Gastrocnemius medialis (tissue), 4 donors: Measurements from ENCODE around the gene SLC24A3. TPM values are rescaled to one million over a fixed set of nuclear protein-coding genes. Genes with fewer than 3 reads are reported as not detected.

ENCODE experiments used
- ATAC-seq, 2 donors: fragments of 150-250 bp; one replicate each; pipeline ENCODE4 v1.9.1; 2016
- DNase-seq, 2 donors: peaks; one replicate each; pipeline ENCODE4 v3.0.0-alpha.2; 2019
- H3K27ac ChIP-seq, 4 donors: fragments of 200-600 bp; sonication (generic); 1 replicate in 1 of 4; 2 replicates in 3 of 4; pipeline ENCODE4 v1.5.1; 2016 to 2018; ENCODE audit warnings: mild to moderate bottlenecking in 2 of 4, moderate library complexity in 1 of 4
- H3K27me3 ChIP-seq, 3 donors: fragments of 200-600 bp; sonication (generic) in 2 of 3; 1 replicate in 1 of 3; 2 replicates in 2 of 3; pipeline versions ENCODE4 v1.5.1 to v1.6.0; 2016 to 2019; ENCODE audit warnings: mild to moderate bottlenecking in 1 of 3, moderate library complexity in 1 of 3
- H3K36me3 ChIP-seq, 2 donors: fragments of 200-600 bp; sonication (generic) in 1 of 2; one replicate each; pipeline ENCODE4 v1.5.1; 2017 to 2018
- H3K4me1 ChIP-seq, 2 donors: fragments of 200-600 bp; sonication (generic) in 1 of 2; one replicate each; pipeline ENCODE4 v1.5.1; 2016 to 2017; ENCODE audit warnings: mild to moderate bottlenecking in 2 of 2
- H3K4me3 ChIP-seq, 4 donors: fragments of 200-600 bp; sonication (generic) in 3 of 4; 1 replicate in 1 of 4; 2 replicates in 3 of 4; pipeline ENCODE4 v1.5.1; 2016 to 2019; ENCODE audit warnings: mild to moderate bottlenecking in 2 of 4
- H3K9me3 ChIP-seq, 3 donors: fragments of 200-600 bp; sonication (generic) in 2 of 3; 1 replicate in 1 of 3; 2 replicates in 2 of 3; pipeline ENCODE4 v1.5.1; 2016 to 2019
- CTCF ChIP-seq, 5 experiments: fragments of 450-650 bp in 3 of 5; fragments of 200-600 bp in 2 of 5; sonication (generic) in 2 of 5; IDR thresholded peaks in 4 of 5; conservative IDR thresholded peaks in 1 of 5; 1 replicate in 4 of 5; 2 replicates in 1 of 5; pipeline ENCODE4 v1.5.1; 2016 to 2019; ENCODE audit warnings: antibody characterized with exemption in 5 of 5, mild to moderate bottlenecking in 3 of 5, moderate library complexity in 3 of 5
- POLR2A ChIP-seq, 2 donors: fragments of 450-650 bp; IDR thresholded peaks; one replicate each; pipeline ENCODE4 v1.6.1; 2017; ENCODE audit warnings: antibody characterized with exemption in 2 of 2, mild to moderate bottlenecking in 2 of 2, moderate library complexity in 2 of 2
- in situ Hi-C, 4 donors: fragments of 200-750 bp; cut with MboI; loops; one replicate each; pipeline versions ENCODE4 v1.15.0 to v1.8.0; 2017; ENCODE audit warnings: low sequenced_read_pairs in 4 of 4
- intact Hi-C: fragments of 100-400 bp; cut with DNase I; formaldehyde crosslinking; loops from one replicate; pipeline ENCODE4 v1.15.1; 2023; ENCODE audit warnings: low total_unique reads
- total RNA-seq, 4 donors: library from RNA; depleted of rRNA; stranded (reverse); fragments of >200 nt; gene quantifications; one replicate each; pipeline versions ENCODE4 v1.1.0 to v1.2.3, GENCODE V29; 2016

The SLC24A3 gene
- total RNA-seq, 4 donors from 2014 or later, result 3.3 to 7.8 (median 6.7) TPM

- in situ Hi-C loops, result no loop called here
- Histone ChIP-seq H3K4me3 (no peak overlapping the region), H3K27me3 (no peaks in the 10 kb centered on the region), H3K4me1 (peaks cover 16 to 22% of the 10 kb centered on the region in 2 donors), H3K27ac (no peak overlapping the region), H3K9me3 (no peaks in the 10 kb centered on the region), H3K36me3 (no peaks in the 10 kb centered on the region)
- DNase-seq (no peak), ATAC-seq (no peak)
- TF ChIP-seq POLR2A (IDR thresholded peaks at IDR 0.05), result no peak
- no peak for TF ChIP-seq CTCF (IDR thresholded peaks at IDR 0.05 in 4 of 5, conservative IDR thresholded peaks at IDR 0.05 in 1 of 5)
- intact Hi-C loops, result no loop called here
Observed at GRCh38 chr20:19335341-19335740, 122.9 kb downstream of the SLC24A3 start.

- H3K36me3 ChIP-seq, result no peaks in the 10 kb centered on the region
- TF ChIP-seq CTCF (IDR thresholded peaks at IDR 0.05 in 4 of 5, conservative IDR thresholded peaks at IDR 0.05 in 1 of 5) (no peak), POLR2A (IDR thresholded peaks at IDR 0.05) (no peak)
- H3K9me3 ChIP-seq, result no peaks in the 10 kb centered on the region
- intact Hi-C loops (no loop called here), in situ Hi-C loops (no loop called here)
- no peak for ATAC-seq
- no peak for DNase-seq
- no peaks in the 10 kb centered on the region for H3K27me3 ChIP-seq
- no peak overlapping the region for H3K4me3 ChIP-seq
- H3K27ac ChIP-seq, result no peak overlapping the region
- H3K4me1 ChIP-seq, result peaks cover 21 to 28% of the 10 kb centered on the region in 2 donors
Observed at GRCh38 chr20:19335916-19336315, 123.5 kb downstream of the SLC24A3 start.

- H3K27ac ChIP-seq, result no peak overlapping the region
- intact Hi-C loops (no loop called here), in situ Hi-C loops (no loop called here)
- H3K9me3 ChIP-seq, result no peaks in the 10 kb centered on the region
- DNase-seq (no peak), ATAC-seq (no peak)
- H3K4me1 ChIP-seq, result peaks cover 28 to 35% of the 10 kb centered on the region in 2 donors
- no peaks in the 10 kb centered on the region for H3K36me3 ChIP-seq
- H3K27me3 ChIP-seq, result no peaks in the 10 kb centered on the region
- no peak overlapping the region for H3K4me3 ChIP-seq
- no peak for TF ChIP-seq POLR2A (IDR thresholded peaks at IDR 0.05)
- TF ChIP-seq CTCF (IDR thresholded peaks at IDR 0.05 in 4 of 5, conservative IDR thresholded peaks at IDR 0.05 in 1 of 5), result no peak
Observed at GRCh38 chr20:19336631-19337030, 124.2 kb downstream of the SLC24A3 start.

- intact Hi-C loops, result no loop called here
- TF ChIP-seq POLR2A (IDR thresholded peaks at IDR 0.05) (no peak), CTCF (IDR thresholded peaks at IDR 0.05 in 4 of 5, conservative IDR thresholded peaks at IDR 0.05 in 1 of 5) (no peak)
- H3K36me3 ChIP-seq, result no peaks in the 10 kb centered on the region
Observed at GRCh38 chr20:19338380-19338779, 125.9 kb downstream of the SLC24A3 start.

GRCh38 chr20:19338960-19339359 is 126.5 kb downstream of the SLC24A3 start:
- DNase-seq (no peak), ATAC-seq (no peak)
- no peaks in the 10 kb centered on the region for H3K9me3 ChIP-seq
- in situ Hi-C loops, result no loop called here
- peaks cover 35 to 42% of the 10 kb centered on the region in 2 donors for H3K4me1 ChIP-seq
- TF ChIP-seq POLR2A (IDR thresholded peaks at IDR 0.05), result no peak
- TF ChIP-seq CTCF (IDR thresholded peaks at IDR 0.05 in 4 of 5, conservative IDR thresholded peaks at IDR 0.05 in 1 of 5), result no peak
- intact Hi-C loops, result no loop called here
- H3K4me3 ChIP-seq, result no peak overlapping the region
- no peaks in the 10 kb centered on the region for H3K27me3 ChIP-seq
- no peaks in the 10 kb centered on the region for H3K36me3 ChIP-seq
- no peak overlapping the region for H3K27ac ChIP-seq

More at GRCh38 chr20:19338380-19338779, 125.9 kb downstream of the SLC24A3 start:
- no peak for DNase-seq
- H3K27ac ChIP-seq, result no peak overlapping the region
- no peak for ATAC-seq
- no peaks in the 10 kb centered on the region for H3K27me3 ChIP-seq
- no peaks in the 10 kb centered on the region for H3K9me3 ChIP-seq
- H3K4me1 ChIP-seq, result peaks cover 35 to 42% of the 10 kb centered on the region in 2 donors
- H3K4me3 ChIP-seq, result no peak overlapping the region
- in situ Hi-C loops, result no loop called here
